Sigmoid colon (tissue), 7 donors: ENCODE measurements around the gene ADARB2. TPM values are rescaled to one million over a fixed set of nuclear protein-coding genes. Genes with fewer than 3 reads are reported as not detected.

ENCODE experiments used
- DNase-seq: peaks from one replicate; pipeline ENCODE4 v3.0.0-alpha.2; 2019
- H3K27ac ChIP-seq, 4 donors: fragments of 200-600 bp; sonication (generic); one replicate each; pipeline ENCODE4 v1.5.1; 2016 to 2019; ENCODE audit warnings: mild to moderate bottlenecking in 1 of 4
- H3K27me3 ChIP-seq, 3 donors: fragments of 200-600 bp; sonication (generic); one replicate each; pipeline ENCODE4 v1.5.1; 2019; ENCODE audit warnings: mild to moderate bottlenecking in 1 of 3
- H3K36me3 ChIP-seq, 4 donors: fragments of 200-600 bp; sonication (generic); one replicate each; pipeline ENCODE4 v1.5.1; 2016 to 2019
- H3K4me1 ChIP-seq, 4 donors: fragments of 200-600 bp; sonication (generic); one replicate each; pipeline ENCODE4 v1.5.1; 2017 to 2019
- H3K4me3 ChIP-seq, 4 donors: fragments of 200-600 bp; sonication (generic); one replicate each; pipeline ENCODE4 v1.5.1; 2017 to 2019; ENCODE audit warnings: mild to moderate bottlenecking in 2 of 4, moderate library complexity in 1 of 4
- H3K9me3 ChIP-seq, 4 donors: fragments of 200-600 bp in 3 of 4; sonication (generic) in 3 of 4; one replicate each; pipeline versions ENCODE4 v1.5.1 to v1.6.1; 2013 to 2019
- EP300 ChIP-seq, 4 donors: sonication (generic); formaldehyde crosslinking; IDR thresholded peaks; one replicate each; pipeline ENCODE4 v1.6.1; 2017; ENCODE audit warnings: antibody characterized with exemption in 4 of 4
- POLR2A ChIP-seq, 2 donors: fragments of 450-650 bp; IDR thresholded peaks; one replicate each; pipeline ENCODE4 v1.6.1; 2016; ENCODE audit warnings: antibody characterized with exemption in 2 of 2, mild to moderate bottlenecking in 2 of 2, moderate library complexity in 2 of 2
- POLR2AphosphoS5 ChIP-seq, 4 donors: sonication (generic); formaldehyde crosslinking; IDR thresholded peaks; one replicate each; pipeline ENCODE4 v1.6.1; 2017; ENCODE audit warnings: antibody characterized with exemption in 4 of 4
- WGBS, 2 donors: extraction: QIAGEN DNeasy Blood & Tissue Kit; methylation state at CpG; one replicate each; pipeline ENCODE4 v1.1.7; 2013; 5-methylcytosine and 5-hydroxymethylcytosine counted together
- intact Hi-C: fragments of 100-400 bp; cut with DNase I; formaldehyde crosslinking; loops from one replicate; pipeline ENCODE4 v1.15.1; 2023
- polyA plus RNA-seq, 3 donors: library from polyadenylated mRNA; stranded (reverse); fragments of 200-250 nt; gene quantifications; one replicate each; pipeline ENCODE4 v1.2.3, GENCODE V29; 2013
- total RNA-seq, 4 donors: library from RNA; depleted of rRNA; stranded (reverse); fragments of >200 nt; gene quantifications; one replicate each; pipeline ENCODE4 v1.1.0, GENCODE V29; 2016
- TF ChIP-seq, protein P1 (sequence below), 4 experiments: fragments of 450-650 bp in 3 of 4; fragments of 200-600 bp in 1 of 4; IDR thresholded peaks; one replicate each; pipeline ENCODE4 v1.5.1; 2016 to 2019; ENCODE audit warnings: antibody characterized with exemption in 4 of 4, mild to moderate bottlenecking in 3 of 4, moderate library complexity in 2 of 4
- donor health status: healthy with polysubstance abuse.
- donor health status: Bipolar disorder and iron deficiency.
- donor health status: healthy.

The ADARB2 gene
- total and polyA plus RNA-seq, 7 donors = 0.60 to 5.9 (median 3.5) TPM; not detected in 1

DNA sequence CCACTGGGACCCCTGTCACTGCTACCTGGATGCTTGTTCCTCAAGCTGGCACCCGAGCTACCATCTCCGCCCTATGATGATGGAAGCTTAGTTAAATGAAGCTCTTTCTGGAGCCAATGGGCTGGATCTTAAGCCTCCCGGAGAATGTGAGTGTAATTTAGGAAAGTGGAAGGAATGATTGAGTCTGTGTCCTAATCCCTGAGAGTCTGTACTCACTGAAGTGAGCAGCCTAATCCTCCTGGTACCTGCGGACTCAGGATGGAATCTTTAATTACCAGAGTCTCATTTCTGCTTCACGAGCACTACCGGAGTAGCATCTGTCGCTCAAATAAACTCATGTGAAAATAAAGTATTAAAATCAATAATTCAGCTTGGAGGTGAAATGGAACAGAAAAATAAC lies 425.6 kb downstream of the ADARB2 start:
- Histone ChIP-seq H3K4me3 (no peak overlapping the region), H3K9me3 (no peaks in the 10 kb centered on the region), H3K27ac (no peak overlapping the region), H3K4me1 (no peaks in the 10 kb centered on the region), H3K36me3 (no peaks in the 10 kb centered on the region), H3K27me3 (no peaks in the 10 kb centered on the region)
- WGBS, 2 donors = 92 to 93% methylated on average over 7 of the region's 7 CpGs
- intact Hi-C loops = no loop called here
- TF ChIP-seq POLR2AphosphoS5 (IDR thresholded peaks at IDR 0.05) = no peak
- TF ChIP-seq, protein P1, sequence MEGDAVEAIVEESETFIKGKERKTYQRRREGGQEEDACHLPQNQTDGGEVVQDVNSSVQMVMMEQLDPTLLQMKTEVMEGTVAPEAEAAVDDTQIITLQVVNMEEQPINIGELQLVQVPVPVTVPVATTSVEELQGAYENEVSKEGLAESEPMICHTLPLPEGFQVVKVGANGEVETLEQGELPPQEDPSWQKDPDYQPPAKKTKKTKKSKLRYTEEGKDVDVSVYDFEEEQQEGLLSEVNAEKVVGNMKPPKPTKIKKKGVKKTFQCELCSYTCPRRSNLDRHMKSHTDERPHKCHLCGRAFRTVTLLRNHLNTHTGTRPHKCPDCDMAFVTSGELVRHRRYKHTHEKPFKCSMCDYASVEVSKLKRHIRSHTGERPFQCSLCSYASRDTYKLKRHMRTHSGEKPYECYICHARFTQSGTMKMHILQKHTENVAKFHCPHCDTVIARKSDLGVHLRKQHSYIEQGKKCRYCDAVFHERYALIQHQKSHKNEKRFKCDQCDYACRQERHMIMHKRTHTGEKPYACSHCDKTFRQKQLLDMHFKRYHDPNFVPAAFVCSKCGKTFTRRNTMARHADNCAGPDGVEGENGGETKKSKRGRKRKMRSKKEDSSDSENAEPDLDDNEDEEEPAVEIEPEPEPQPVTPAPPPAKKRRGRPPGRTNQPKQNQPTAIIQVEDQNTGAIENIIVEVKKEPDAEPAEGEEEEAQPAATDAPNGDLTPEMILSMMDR (IDR thresholded peaks at IDR 0.05) = no peak
- TF ChIP-seq POLR2A (IDR thresholded peaks at IDR 0.05) = no peak
- TF ChIP-seq EP300 (IDR thresholded peaks at IDR 0.05) = no peak
- DNase-seq = no peak

DNA sequence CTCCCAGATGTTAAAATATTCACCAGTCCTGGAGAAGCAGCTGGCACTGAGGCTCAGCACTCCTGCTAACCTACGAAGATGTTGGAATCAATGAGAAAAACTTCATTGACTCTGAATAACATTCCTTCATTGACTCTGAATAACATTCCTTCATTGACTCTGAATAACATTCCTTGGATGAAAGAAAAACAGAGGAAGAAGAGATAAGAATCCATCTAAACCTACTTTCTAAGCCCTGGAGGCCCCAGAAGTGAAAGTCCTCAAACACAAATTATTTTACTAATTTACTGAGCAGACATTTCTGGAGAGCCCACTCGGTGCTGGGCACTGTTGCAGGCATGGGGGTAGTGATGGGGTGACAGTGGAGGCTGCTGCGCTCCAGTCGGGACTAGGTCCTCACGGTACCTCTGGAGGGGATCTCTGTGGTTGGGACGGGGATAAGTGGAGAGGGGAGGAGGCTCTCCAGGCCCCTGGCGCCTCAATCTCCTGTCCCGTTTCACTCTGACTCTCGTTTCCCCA lies 427.0 kb downstream of the ADARB2 start:
- no peak for DNase-seq
- intact Hi-C loops = no loop called here
- no peaks in the 10 kb centered on the region for H3K4me1 ChIP-seq
- 74 to 89% methylated on average over 9 of the region's 9 CpGs for WGBS, 2 donors
- no peaks in the 10 kb centered on the region for H3K36me3 ChIP-seq
- TF ChIP-seq, protein P1 (IDR thresholded peaks at IDR 0.05) = no peak
- TF ChIP-seq POLR2AphosphoS5 (IDR thresholded peaks at IDR 0.05) (no peak), EP300 (IDR thresholded peaks at IDR 0.05) (no peak), POLR2A (IDR thresholded peaks at IDR 0.05) (no peak)
- H3K27ac ChIP-seq = no peak overlapping the region
- H3K4me3 ChIP-seq = no peak overlapping the region
- no peaks in the 10 kb centered on the region for H3K27me3 ChIP-seq
- H3K9me3 ChIP-seq = no peaks in the 10 kb centered on the region

DNA sequence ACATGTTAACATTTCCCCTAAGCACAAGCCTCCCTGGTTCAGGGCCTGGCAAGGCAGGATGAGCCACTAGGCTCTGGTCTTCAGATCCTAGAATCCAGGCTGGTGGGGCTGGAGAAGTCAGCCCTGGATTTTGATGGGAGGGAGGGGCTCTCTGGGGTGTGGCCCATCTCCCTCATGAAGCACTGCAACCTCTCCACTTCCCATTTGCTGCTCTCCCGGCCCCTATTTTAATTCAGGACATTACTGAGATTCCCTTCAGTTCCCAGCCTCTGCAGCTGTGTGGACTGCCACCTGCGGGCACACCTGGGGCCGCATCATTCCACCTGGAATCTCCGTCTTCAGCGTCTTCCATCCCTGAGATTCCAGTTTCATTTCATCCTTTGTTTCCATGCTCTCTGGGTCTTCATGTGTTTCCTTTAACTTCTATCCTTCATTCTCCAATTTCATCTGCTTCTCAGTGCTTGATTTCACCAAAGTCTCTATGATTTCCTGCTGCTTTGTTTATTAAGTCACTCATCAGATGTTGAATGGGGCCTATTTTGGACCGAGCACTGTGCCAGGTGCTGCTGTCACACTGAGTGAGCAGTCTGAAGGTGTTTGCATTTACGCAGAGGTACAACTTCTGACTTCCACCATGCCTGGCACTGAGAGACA lies 427.6 kb downstream of the ADARB2 start:
- H3K9me3 ChIP-seq = no peaks in the 10 kb centered on the region
- no peaks in the 10 kb centered on the region for H3K4me1 ChIP-seq
- H3K36me3 ChIP-seq = no peaks in the 10 kb centered on the region
- TF ChIP-seq, protein P1 (IDR thresholded peaks at IDR 0.05) = no peak
- TF ChIP-seq POLR2A (IDR thresholded peaks at IDR 0.05) = no peak
- no peak for TF ChIP-seq EP300 (IDR thresholded peaks at IDR 0.05)
- no peak for TF ChIP-seq POLR2AphosphoS5 (IDR thresholded peaks at IDR 0.05)
- H3K4me3 ChIP-seq = no peak overlapping the region
- H3K27me3 ChIP-seq = no peaks in the 10 kb centered on the region
- H3K27ac ChIP-seq = no peak overlapping the region
- 75 to 85% methylated on average over 7 of the region's 7 CpGs for WGBS, 2 donors
- intact Hi-C loops = no loop called here
- DNase-seq = no peak

DNA sequence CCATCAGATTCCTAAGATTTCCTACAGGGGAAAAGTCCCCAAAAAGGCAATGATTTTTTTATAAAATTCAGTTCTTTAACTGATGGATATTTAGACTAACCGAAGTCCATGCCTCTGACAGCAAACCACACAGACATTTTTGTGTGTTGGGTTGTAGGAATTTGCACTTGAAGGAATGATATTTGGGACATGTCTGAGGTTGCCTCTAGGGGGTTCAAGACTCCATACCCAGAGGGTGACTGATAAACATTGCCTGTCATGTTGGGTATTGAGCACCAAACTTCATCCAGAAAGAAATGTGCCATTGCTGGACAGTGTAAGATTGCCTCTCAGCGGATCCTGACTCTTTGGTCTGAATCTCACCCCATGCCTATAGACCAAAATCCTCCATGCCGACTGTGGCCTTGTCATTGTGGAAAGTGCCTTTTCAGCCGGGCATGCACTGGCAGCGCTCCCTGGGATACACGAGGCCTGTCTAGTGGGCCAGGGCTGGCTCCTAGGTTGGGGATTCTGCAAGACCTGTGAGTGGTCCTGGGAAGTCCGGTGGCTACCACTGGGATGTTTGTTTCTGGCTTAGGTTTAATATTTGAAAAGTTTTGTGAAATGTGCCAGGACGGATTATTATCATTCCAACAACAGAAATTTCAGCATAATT lies 428.2 kb downstream of the ADARB2 start:
- Histone ChIP-seq H3K36me3 (no peaks in the 10 kb centered on the region), H3K27ac (no peak overlapping the region), H3K27me3 (no peaks in the 10 kb centered on the region), H3K4me3 (no peak overlapping the region), H3K9me3 (no peaks in the 10 kb centered on the region), H3K4me1 (no peaks in the 10 kb centered on the region)
- DNase-seq = no peak
- intact Hi-C loops = no loop called here
- WGBS, 2 donors = 88% methylated on average over 8 of the region's 8 CpGs
- TF ChIP-seq EP300 (IDR thresholded peaks at IDR 0.05) (no peak), POLR2AphosphoS5 (IDR thresholded peaks at IDR 0.05) (no peak), POLR2A (IDR thresholded peaks at IDR 0.05) (no peak)
- TF ChIP-seq, protein P1 (IDR thresholded peaks at IDR 0.05) = no peak
